Right atrium auricular region (tissue), 2 donors: ENCODE data around the gene JSRP1. TPM values are rescaled to one million over a fixed set of nuclear protein-coding genes. Genes with fewer than 3 reads are reported as not detected.

Experiments
- DNase-seq: peaks from one replicate; pipeline ENCODE4 v3.0.0-alpha.2; 2019; ENCODE audit warnings: low spot score
- H3K27ac ChIP-seq, 2 donors: fragments of 200-600 bp; sonication (generic); 1 replicate in 1 of 2; 2 replicates in 1 of 2; pipeline ENCODE4 v1.5.1; 2016 to 2019
- H3K27me3 ChIP-seq, 2 donors: fragments of 200-600 bp; sonication (generic); one replicate each; pipeline versions ENCODE4 v1.5.1 to v1.6.0; 2017 to 2019
- H3K36me3 ChIP-seq: fragments of 200-600 bp; sonication (generic); one replicate; pipeline ENCODE4 v1.5.1; 2016
- H3K4me1 ChIP-seq, 2 donors: fragments of 200-600 bp; sonication (generic); one replicate each; pipeline versions ENCODE4 v1.5.1 to v1.6.0; 2017 to 2019
- H3K4me3 ChIP-seq, 2 donors: fragments of 200-600 bp; sonication (generic); 1 replicate in 1 of 2; 2 replicates in 1 of 2; pipeline ENCODE4 v1.5.1; 2017 to 2019; ENCODE audit warnings: mild to moderate bottlenecking in 1 of 2, moderate library complexity in 1 of 2
- H3K9me3 ChIP-seq, 2 donors: fragments of 200-600 bp; sonication (generic); one replicate each; pipeline ENCODE4 v1.5.1; 2019
- total RNA-seq, 2 donors: library from RNA; depleted of rRNA; stranded (reverse); fragments of >200 nt; gene quantifications; one replicate each; pipeline ENCODE4 v1.1.0, GENCODE V29; 2016
- TF ChIP-seq, protein P1 (sequence below), 2 donors: fragments of 200-600 bp; sonication (generic); IDR thresholded peaks; one replicate each; pipeline ENCODE4 v1.5.1; 2019; ENCODE audit warnings: antibody characterized with exemption in 2 of 2

Gene JSRP1
- total RNA-seq = under 1 TPM in 1 of 2 donors, not detected in 1; 0.39 TPM

- no peak for DNase-seq
- TF ChIP-seq, protein P1, sequence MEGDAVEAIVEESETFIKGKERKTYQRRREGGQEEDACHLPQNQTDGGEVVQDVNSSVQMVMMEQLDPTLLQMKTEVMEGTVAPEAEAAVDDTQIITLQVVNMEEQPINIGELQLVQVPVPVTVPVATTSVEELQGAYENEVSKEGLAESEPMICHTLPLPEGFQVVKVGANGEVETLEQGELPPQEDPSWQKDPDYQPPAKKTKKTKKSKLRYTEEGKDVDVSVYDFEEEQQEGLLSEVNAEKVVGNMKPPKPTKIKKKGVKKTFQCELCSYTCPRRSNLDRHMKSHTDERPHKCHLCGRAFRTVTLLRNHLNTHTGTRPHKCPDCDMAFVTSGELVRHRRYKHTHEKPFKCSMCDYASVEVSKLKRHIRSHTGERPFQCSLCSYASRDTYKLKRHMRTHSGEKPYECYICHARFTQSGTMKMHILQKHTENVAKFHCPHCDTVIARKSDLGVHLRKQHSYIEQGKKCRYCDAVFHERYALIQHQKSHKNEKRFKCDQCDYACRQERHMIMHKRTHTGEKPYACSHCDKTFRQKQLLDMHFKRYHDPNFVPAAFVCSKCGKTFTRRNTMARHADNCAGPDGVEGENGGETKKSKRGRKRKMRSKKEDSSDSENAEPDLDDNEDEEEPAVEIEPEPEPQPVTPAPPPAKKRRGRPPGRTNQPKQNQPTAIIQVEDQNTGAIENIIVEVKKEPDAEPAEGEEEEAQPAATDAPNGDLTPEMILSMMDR (IDR thresholded peaks at IDR 0.05) = no peak
- Histone ChIP-seq H3K27me3 (peaks cover 17 to 21% of the 10 kb centered on the region in 2 donors), H3K4me1 (peaks cover 0 to 28% of the 10 kb centered on the region in 2 donors), H3K36me3 (no peaks in the 10 kb centered on the region), H3K9me3 (no peaks in the 10 kb centered on the region), H3K27ac (no peak within 1 kb of the TSS), H3K4me3 (no peak within 1 kb of the TSS)
Measured at GRCh38 chr19:2255982-2256685, at the start of gene JSRP1. TSS of gene JSRP1 (minus strand) at chr19:2256417. CDS start at chr19:2255314, 1,103 bp downstream.

DNA sequence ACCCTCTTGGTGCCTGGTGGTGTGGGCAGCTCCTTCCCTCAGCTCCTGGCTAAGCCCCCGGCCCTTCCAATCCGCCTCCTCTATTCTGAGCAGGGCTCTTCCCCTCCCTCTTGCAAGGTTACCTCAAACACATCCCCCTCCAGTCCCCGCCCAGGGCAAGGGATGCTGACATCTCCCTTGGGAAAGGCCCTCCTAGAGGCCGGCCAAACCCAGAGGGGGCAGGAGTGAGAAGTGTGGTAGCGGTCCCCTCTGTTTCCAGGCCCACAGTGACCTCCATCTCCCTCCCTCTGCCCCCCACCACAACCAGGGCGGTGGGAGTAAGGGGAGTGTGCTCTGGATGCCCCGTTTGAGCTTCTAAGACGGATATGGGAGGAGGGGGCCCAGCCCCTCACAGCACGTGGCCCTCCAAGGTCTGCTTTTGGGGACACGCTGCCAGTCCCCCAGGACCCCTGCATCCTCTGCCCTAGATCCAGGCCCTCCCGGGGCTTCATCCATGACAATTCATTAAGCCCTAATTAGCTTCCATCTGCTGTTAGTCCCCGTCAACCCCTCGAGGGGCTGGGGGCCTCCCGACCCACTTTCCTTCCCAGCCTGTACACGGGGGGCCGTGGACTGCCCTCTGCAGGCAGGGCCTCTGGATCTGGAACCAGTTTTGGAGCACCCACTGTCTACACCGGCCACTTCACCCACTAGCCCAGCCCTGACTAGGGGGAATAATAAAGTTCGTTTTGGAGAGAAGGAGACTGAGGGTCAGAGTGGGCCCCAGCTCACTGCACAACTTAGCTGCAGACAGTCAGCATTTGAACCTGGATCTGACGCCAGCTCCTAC lies 49.4 kb upstream of the JSRP1 start:
- Histone ChIP-seq H3K9me3 (no peaks in the 10 kb centered on the region), H3K4me3 (no peak overlapping the region), H3K27me3 (peaks cover 0 to 6% of the 10 kb centered on the region in 2 donors), H3K4me1 (peaks cover 0 to 16% of the 10 kb centered on the region in 2 donors), H3K27ac (no peak overlapping the region), H3K36me3 (no peaks in the 10 kb centered on the region)
- DNase-seq = no peak
- TF ChIP-seq, protein P1 (IDR thresholded peaks at IDR 0.05) = no peak

- peaks cover 0 to 16% of the 10 kb centered on the region in 2 donors for H3K4me1 ChIP-seq
- H3K27ac ChIP-seq = no peak overlapping the region
- DNase-seq = no peak
- TF ChIP-seq, protein P1 (IDR thresholded peaks at IDR 0.05) = no peak
- H3K36me3 ChIP-seq = no peaks in the 10 kb centered on the region
- H3K27me3 ChIP-seq = peaks cover 0 to 6% of the 10 kb centered on the region in 2 donors
- no peaks in the 10 kb centered on the region for H3K9me3 ChIP-seq
- no peak overlapping the region for H3K4me3 ChIP-seq
Measured at GRCh38 chr19:2303211-2303798, 47.1 kb upstream of the JSRP1 start.

DNA sequence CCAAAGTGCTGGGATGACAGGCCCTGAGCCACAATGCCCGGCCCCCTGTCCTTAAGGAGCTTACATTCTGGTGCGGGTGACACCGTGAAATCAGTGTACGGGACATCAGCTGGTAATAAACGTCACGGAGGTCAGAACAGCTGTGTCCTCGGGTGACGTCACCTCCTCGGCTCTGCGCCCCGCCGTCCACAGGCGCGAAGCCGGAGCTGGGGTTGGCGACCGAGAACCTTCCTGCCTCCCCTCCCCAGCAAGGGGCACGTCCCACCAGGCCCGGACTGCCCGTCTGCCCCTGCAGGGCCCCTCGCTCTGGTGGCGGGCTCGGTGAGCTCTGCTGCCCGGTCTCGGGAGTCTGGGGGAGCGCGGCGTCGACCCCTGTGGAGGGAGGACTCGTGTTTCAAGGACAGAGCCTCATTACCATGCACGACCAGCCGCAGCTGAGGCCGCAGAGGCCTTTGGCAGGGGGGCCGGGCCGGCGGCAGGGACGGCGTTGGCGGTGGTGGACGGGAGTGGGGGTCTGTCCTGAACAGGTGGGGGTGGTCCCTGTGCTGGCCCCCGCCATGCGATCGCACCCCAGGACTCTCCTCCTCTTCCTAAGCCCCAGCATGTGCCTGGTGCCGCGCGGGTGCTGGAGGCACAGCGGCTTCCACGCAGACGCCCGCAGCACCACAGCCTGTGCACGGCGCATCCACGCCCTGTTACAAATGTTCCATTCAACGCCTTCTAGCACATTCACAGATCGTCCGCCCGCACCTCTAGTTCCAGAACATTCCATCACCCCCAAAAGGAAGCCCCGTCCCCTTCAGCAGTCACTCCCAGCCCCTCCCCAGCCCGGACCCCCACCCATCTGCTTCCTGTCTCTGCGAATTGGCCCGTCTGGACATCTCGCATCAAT lies 46.3 kb upstream of the JSRP1 start:
- no peak overlapping the region for H3K27ac ChIP-seq
- H3K27me3 ChIP-seq = peaks cover 0 to 4% of the 10 kb centered on the region in 2 donors
- peak; percentile 66 for DNase-seq
- H3K9me3 ChIP-seq = no peaks in the 10 kb centered on the region
- H3K36me3 ChIP-seq = no peaks in the 10 kb centered on the region
- H3K4me1 ChIP-seq = peaks cover 0 to 13% of the 10 kb centered on the region in 2 donors
- TF ChIP-seq, protein P1 (IDR thresholded peaks at IDR 0.05) = no peak
- H3K4me3 ChIP-seq = peak overlapping the region in 1 of 2 donors; percentile 14

GRCh38 chr19:2300533-2300932 lies 44.3 kb upstream of the JSRP1 start:
- DNase-seq = no peak
- H3K27me3 ChIP-seq = no peaks in the 10 kb centered on the region
- no peak overlapping the region for H3K4me3 ChIP-seq
- no peak overlapping the region for H3K27ac ChIP-seq
- peaks cover 0 to 12% of the 10 kb centered on the region in 2 donors for H3K4me1 ChIP-seq
- TF ChIP-seq, protein P1 (IDR thresholded peaks at IDR 0.05) = no peak
- no peaks in the 10 kb centered on the region for H3K36me3 ChIP-seq
- H3K9me3 ChIP-seq = no peaks in the 10 kb centered on the region
